Upper lobe of right lung (tissue), 1 donor: ENCODE results near the gene IL1RAPL1. TPM values are rescaled to one million over a fixed set of nuclear protein-coding genes. Genes with fewer than 3 reads are reported as not detected.

Source experiments
- ATAC-seq: fragments of 200-7000 bp; cut with Tn5 transposase; one replicate; pipeline ENCODE4 v1.9.1; 2020; ENCODE audit warnings: mild to moderate bottlenecking, moderate library complexity
- DNase-seq: peaks from one replicate; pipeline ENCODE4 v3.0.0-alpha.2; 2020
- H3K27ac ChIP-seq: fragments of 200-600 bp; one replicate; pipeline ENCODE4 v1.8.0; 2022
- H3K27me3 ChIP-seq: fragments of 200-600 bp; one replicate; pipeline ENCODE4 v1.8.0; 2022; ENCODE audit warnings: mild to moderate bottlenecking
- H3K36me3 ChIP-seq: fragments of 200-600 bp; one replicate; pipeline ENCODE4 v1.8.0; 2022
- H3K4me1 ChIP-seq: fragments of 200-600 bp; one replicate; pipeline ENCODE4 v1.8.0; 2022
- H3K4me3 ChIP-seq: fragments of 200-600 bp; one replicate; pipeline ENCODE4 v1.8.0; 2022; ENCODE audit warnings: mild to moderate bottlenecking
- H3K9me3 ChIP-seq: fragments of 200-600 bp; one replicate; pipeline ENCODE4 v1.8.0; 2022
- intact Hi-C: fragments of 100-400 bp; cut with DNase I; formaldehyde crosslinking; loops from one replicate; pipeline ENCODE4 v1.11.0; 2022
- total RNA-seq: library from RNA; stranded (reverse); fragmentation: NEBNext Ultra II Directional; extraction: Animal tissue kit (Norgen Biotek cat#: 25700); gene quantifications from one replicate; pipeline ENCODE4 v1.2.1, GENCODE V29; 2021
- TF ChIP-seq, protein P1 (sequence below): fragments of 200-600 bp; IDR thresholded peaks from one replicate; pipeline ENCODE4 v1.8.0; 2022; ENCODE audit warnings: antibody characterized with exemption
- donor health status: DM: no; HTN: yes; CAD: no; lungs with severe emphysema.

Gene IL1RAPL1
- total RNA-seq, 1 donor from 2014 or later, result not detected

DNA sequence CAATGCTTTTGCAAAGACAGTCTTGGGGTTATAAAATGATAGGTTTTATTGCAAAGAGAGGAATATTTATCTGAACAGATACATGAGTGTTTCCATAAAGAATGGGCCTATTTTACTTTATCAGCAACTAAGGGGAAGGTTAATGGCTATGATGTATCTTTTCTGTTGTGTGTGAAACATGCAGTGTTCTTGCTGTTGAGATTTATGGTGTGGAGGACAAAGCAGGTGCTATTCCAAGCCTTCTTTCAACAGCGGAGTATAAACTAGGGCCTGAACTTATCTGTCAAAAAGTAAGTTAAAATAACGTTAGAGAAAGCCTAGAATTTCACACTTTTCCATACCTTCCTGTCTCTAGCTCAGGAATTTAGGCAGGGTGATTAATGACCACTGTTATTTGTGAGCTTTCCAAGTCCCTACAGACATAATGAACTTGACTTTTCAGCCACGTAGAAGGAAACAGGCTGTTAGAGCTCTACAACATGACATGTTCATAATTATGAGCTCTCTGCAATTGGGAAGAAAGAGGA is 411.4 kb downstream of the IL1RAPL1 start:
- H3K4me3 ChIP-seq, result no peak overlapping the region
- ATAC-seq, result no peak

DNA sequence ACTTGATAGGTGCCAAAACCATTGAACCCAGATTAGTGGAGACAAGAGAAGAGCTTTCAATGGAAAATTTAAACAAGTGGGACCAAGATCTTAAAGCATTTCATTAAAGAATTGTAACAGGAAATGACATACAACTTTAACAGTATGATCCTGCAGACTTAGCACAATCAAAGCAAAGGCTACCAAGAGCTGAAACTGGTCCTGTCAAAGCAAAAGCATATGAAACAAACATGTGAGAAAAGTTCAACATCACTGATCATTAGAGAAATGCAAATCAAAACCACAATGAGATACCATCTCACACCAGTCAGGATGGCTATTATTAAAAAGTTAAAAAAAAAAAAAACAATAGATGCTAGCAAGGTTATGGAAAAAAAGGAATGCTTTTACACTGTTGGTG is 425.6 kb downstream of the IL1RAPL1 start:
- Histone ChIP-seq H3K27me3 (no peaks in the 10 kb centered on the region), H3K27ac (no peak overlapping the region), H3K4me1 (no peaks in the 10 kb centered on the region), H3K9me3 (no peaks in the 10 kb centered on the region), H3K36me3 (no peaks in the 10 kb centered on the region), H3K4me3 (no peak overlapping the region)
- TF ChIP-seq, protein P1, sequence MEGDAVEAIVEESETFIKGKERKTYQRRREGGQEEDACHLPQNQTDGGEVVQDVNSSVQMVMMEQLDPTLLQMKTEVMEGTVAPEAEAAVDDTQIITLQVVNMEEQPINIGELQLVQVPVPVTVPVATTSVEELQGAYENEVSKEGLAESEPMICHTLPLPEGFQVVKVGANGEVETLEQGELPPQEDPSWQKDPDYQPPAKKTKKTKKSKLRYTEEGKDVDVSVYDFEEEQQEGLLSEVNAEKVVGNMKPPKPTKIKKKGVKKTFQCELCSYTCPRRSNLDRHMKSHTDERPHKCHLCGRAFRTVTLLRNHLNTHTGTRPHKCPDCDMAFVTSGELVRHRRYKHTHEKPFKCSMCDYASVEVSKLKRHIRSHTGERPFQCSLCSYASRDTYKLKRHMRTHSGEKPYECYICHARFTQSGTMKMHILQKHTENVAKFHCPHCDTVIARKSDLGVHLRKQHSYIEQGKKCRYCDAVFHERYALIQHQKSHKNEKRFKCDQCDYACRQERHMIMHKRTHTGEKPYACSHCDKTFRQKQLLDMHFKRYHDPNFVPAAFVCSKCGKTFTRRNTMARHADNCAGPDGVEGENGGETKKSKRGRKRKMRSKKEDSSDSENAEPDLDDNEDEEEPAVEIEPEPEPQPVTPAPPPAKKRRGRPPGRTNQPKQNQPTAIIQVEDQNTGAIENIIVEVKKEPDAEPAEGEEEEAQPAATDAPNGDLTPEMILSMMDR, result no peak
- DNase-seq (no peak), ATAC-seq (no peak)
- intact Hi-C loops, result no loop called here

More for the DNA sequence above, 411.4 kb downstream of the IL1RAPL1 start:
- no peak for DNase-seq
- Histone ChIP-seq H3K27ac (no peak overlapping the region), H3K9me3 (no peaks in the 10 kb centered on the region), H3K27me3 (no peaks in the 10 kb centered on the region), H3K4me1 (no peaks in the 10 kb centered on the region), H3K36me3 (no peaks in the 10 kb centered on the region)
- intact Hi-C loops, result no loop called here
- TF ChIP-seq, protein P1, result no peak

DNA sequence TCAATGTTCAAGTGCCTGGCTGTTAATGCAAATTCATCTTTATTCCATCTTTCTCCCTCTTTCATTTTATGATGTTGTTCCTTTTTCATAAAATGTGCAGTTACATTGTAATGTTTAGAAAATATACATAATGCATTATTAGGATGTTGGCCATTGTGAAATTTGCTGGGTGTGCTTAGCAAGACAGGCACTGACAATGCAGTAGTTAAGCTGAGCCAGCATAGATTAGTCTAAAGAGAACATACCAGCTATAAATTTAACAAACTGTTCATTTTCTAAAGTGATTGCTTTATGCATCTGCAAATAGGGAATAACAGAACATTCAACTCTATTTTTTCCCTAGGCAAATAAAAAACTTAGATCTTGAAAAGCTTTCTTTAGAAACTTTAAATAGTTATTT is 436.0 kb downstream of the IL1RAPL1 start:
- intact Hi-C loops, result no loop called here
- no peak for ATAC-seq
- H3K9me3 ChIP-seq, result no peaks in the 10 kb centered on the region

DNA sequence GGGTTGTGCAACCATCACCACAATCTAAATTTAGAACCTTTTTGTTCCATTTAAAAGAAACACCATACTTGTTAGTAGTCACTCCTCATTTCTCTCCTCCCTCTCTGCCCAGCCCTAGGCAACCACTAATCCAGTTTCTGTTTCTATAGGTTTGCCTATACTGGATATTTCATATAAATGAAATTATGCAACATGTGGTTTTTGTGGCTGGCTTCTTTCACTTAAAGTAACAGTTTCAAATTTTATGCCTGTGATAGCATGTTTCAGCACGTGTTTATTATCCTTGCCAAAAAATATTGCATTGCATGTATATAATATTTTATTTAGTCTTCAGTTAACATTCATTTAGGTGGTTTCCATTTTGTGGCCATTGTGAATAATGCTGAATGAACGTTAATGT is 437.6 kb downstream of the IL1RAPL1 start:
- DNase-seq, result no peak
- TF ChIP-seq, protein P1, result no peak
- Histone ChIP-seq H3K27me3 (no peaks in the 10 kb centered on the region), H3K4me3 (no peak overlapping the region), H3K4me1 (no peaks in the 10 kb centered on the region), H3K9me3 (no peaks in the 10 kb centered on the region), H3K36me3 (no peaks in the 10 kb centered on the region), H3K27ac (no peak overlapping the region)
- no peak for ATAC-seq
- intact Hi-C loops, result no loop called here

More for the DNA sequence above, 436.0 kb downstream of the IL1RAPL1 start:
- no peak for DNase-seq
- no peak overlapping the region for H3K4me3 ChIP-seq
- H3K4me1 ChIP-seq, result no peaks in the 10 kb centered on the region
- TF ChIP-seq, protein P1, result no peak
- H3K27ac ChIP-seq, result no peak overlapping the region
- no peaks in the 10 kb centered on the region for H3K36me3 ChIP-seq
- no peaks in the 10 kb centered on the region for H3K27me3 ChIP-seq

DNA sequence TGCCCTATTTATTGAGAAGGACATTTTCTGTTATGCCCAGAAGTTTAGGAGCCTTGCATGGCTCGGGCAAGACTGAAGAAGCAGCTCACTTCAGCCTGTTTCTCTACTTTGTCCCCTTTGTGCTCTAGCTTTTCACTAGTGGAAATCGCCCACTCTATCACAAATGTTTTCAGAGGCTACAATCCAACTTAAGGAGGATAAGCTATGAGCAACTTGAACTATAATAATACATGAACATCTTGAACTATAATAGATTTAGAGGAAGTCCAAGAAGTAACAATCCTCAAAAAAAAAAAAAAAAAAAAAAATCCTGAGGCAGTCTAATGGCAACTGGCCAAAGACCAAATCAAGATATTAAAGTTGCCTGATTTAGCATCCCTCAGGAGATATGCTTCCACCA is 452.3 kb downstream of the IL1RAPL1 start:
- Histone ChIP-seq H3K27me3 (no peaks in the 10 kb centered on the region), H3K4me3 (no peak overlapping the region)
- ATAC-seq, result no peak

More for the DNA sequence above, 452.3 kb downstream of the IL1RAPL1 start:
- H3K27ac ChIP-seq, result no peak overlapping the region
- no peaks in the 10 kb centered on the region for H3K4me1 ChIP-seq
- TF ChIP-seq, protein P1, result no peak
- no peak for DNase-seq
- intact Hi-C loops, result no loop called here
- no peaks in the 10 kb centered on the region for H3K36me3 ChIP-seq
- H3K9me3 ChIP-seq, result no peaks in the 10 kb centered on the region
